Liver (tissue), 3 donors: ENCODE data around the gene OGT.

ENCODE experiments used
- JUND ChIP-seq, 2 donors: IDR thresholded peaks; 2 replicates each; pipeline ENCODE4 v1.6.1; 2016; ENCODE audit warnings: antibody characterized with exemption in 2 of 2
- RAD21 ChIP-seq, 2 donors: IDR thresholded peaks; 2 replicates each; pipeline ENCODE4 v1.6.1; 2016; ENCODE audit warnings: antibody characterized with exemption in 2 of 2, mild to moderate bottlenecking in 2 of 2
- SP1 ChIP-seq: IDR thresholded peaks from 2 replicates; pipeline ENCODE4 v1.6.1; 2018; ENCODE audit warnings: antibody characterized with exemption, mild to moderate bottlenecking
- YY1 ChIP-seq: IDR thresholded peaks from 2 replicates; pipeline ENCODE4 v1.6.1; 2016; ENCODE audit warnings: antibody characterized with exemption, mild to moderate bottlenecking
- TF ChIP-seq, protein P1 (sequence below): IDR thresholded peaks from 2 replicates; pipeline ENCODE4 v1.6.1; 2016; ENCODE audit warnings: antibody characterized with exemption, mild to moderate bottlenecking
- TF ChIP-seq, protein P2 (sequence below): fragments of 150-350 bp; IDR thresholded peaks from 2 replicates; pipeline ENCODE4 v1.5.1; 2017; ENCODE audit warnings: improper control_type of control experiment, low read depth, low read length; ENCODE audit not compliant: missing input control
- TF ChIP-seq, protein P3 (sequence below): IDR thresholded peaks from 2 replicates; pipeline ENCODE4 v1.6.1; 2016; ENCODE audit warnings: antibody characterized with exemption
- donor health status: healthy.
- donor health status: healthy.

DNA sequence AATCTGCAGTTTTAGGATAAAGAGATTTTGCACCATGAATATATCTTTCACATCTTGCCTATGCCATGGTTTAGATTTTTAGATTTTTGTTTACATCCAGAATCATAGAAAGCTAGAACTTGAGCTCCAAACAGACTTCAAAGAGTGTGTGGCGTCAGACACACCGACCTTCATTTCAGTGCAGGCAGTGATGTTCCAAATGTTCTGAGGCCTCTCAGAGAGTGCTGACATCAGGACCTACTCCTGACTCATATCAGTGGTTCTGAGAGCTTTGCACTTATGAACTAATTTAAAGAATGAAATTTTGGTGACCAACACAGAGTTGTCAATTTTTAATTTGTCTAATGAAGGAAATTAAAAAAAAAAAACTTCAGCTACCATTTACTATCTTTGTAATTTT is 67.1 kb downstream of the OGT start:
- TF ChIP-seq, protein P1, sequence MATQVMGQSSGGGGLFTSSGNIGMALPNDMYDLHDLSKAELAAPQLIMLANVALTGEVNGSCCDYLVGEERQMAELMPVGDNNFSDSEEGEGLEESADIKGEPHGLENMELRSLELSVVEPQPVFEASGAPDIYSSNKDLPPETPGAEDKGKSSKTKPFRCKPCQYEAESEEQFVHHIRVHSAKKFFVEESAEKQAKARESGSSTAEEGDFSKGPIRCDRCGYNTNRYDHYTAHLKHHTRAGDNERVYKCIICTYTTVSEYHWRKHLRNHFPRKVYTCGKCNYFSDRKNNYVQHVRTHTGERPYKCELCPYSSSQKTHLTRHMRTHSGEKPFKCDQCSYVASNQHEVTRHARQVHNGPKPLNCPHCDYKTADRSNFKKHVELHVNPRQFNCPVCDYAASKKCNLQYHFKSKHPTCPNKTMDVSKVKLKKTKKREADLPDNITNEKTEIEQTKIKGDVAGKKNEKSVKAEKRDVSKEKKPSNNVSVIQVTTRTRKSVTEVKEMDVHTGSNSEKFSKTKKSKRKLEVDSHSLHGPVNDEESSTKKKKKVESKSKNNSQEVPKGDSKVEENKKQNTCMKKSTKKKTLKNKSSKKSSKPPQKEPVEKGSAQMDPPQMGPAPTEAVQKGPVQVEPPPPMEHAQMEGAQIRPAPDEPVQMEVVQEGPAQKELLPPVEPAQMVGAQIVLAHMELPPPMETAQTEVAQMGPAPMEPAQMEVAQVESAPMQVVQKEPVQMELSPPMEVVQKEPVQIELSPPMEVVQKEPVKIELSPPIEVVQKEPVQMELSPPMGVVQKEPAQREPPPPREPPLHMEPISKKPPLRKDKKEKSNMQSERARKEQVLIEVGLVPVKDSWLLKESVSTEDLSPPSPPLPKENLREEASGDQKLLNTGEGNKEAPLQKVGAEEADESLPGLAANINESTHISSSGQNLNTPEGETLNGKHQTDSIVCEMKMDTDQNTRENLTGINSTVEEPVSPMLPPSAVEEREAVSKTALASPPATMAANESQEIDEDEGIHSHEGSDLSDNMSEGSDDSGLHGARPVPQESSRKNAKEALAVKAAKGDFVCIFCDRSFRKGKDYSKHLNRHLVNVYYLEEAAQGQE: no peak
- TF ChIP-seq SP1 (no peak), RAD21 (IDR thresholded peaks at IDR 0.05) (no peak), JUND (IDR thresholded peaks at IDR 0.05) (no peak), YY1 (no peak)
- TF ChIP-seq, protein P2, sequence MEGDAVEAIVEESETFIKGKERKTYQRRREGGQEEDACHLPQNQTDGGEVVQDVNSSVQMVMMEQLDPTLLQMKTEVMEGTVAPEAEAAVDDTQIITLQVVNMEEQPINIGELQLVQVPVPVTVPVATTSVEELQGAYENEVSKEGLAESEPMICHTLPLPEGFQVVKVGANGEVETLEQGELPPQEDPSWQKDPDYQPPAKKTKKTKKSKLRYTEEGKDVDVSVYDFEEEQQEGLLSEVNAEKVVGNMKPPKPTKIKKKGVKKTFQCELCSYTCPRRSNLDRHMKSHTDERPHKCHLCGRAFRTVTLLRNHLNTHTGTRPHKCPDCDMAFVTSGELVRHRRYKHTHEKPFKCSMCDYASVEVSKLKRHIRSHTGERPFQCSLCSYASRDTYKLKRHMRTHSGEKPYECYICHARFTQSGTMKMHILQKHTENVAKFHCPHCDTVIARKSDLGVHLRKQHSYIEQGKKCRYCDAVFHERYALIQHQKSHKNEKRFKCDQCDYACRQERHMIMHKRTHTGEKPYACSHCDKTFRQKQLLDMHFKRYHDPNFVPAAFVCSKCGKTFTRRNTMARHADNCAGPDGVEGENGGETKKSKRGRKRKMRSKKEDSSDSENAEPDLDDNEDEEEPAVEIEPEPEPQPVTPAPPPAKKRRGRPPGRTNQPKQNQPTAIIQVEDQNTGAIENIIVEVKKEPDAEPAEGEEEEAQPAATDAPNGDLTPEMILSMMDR: no peak
- TF ChIP-seq, protein P3, sequence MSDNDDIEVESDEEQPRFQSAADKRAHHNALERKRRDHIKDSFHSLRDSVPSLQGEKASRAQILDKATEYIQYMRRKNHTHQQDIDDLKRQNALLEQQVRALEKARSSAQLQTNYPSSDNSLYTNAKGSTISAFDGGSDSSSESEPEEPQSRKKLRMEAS: no peak
